ENCODE data around the gene GNA12.

DNA sequence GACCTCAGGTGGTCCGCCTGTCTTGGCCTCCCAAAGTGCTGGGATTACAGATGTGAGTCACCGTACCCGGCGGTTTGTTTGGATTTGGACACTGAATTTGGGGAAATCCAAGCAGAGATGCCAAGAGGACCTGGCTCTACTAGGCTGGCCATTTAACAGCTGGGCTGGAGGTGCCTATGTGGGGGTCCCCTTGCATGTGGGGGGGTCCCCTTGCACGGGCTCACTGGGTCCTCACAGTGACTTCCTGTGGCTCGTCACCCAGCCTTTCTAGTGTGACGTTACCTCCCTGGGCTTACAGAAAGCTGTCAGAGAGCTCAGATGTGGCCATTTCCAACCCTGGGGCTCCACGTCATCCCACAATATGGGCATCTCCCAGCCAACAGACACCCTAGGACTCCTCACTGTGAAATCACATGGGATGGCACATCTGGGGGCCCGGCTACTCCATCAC is 49.3 kb upstream of the GNA12 start:
- TF ChIP-seq SIN3A (IDR thresholded peaks at IDR 0.05; ENCODE audit: borderline replicate concordance, low read depth, low read length) (no peak), ELF1 (IDR thresholded peaks at IDR 0.05) (no peak), TCF12 (IDR thresholded peaks at IDR 0.05) (no peak), FOXM1 (IDR thresholded peaks at IDR 0.05; ENCODE audit: low read depth) (no peak), GABPA (IDR thresholded peaks at IDR 0.05; ENCODE audit: low read depth) (no peak), CHD2 (IDR thresholded peaks at IDR 0.05; ENCODE audit: low read length, partially characterized antibody) (no peak), RAD21 (IDR thresholded peaks at IDR 0.05; ENCODE audit: low read length) (no peak), POLR2AphosphoS5 (IDR thresholded peaks at IDR 0.05; ENCODE audit: low read depth, low read length) (no peak)
- TF ChIP-seq, protein P1, sequence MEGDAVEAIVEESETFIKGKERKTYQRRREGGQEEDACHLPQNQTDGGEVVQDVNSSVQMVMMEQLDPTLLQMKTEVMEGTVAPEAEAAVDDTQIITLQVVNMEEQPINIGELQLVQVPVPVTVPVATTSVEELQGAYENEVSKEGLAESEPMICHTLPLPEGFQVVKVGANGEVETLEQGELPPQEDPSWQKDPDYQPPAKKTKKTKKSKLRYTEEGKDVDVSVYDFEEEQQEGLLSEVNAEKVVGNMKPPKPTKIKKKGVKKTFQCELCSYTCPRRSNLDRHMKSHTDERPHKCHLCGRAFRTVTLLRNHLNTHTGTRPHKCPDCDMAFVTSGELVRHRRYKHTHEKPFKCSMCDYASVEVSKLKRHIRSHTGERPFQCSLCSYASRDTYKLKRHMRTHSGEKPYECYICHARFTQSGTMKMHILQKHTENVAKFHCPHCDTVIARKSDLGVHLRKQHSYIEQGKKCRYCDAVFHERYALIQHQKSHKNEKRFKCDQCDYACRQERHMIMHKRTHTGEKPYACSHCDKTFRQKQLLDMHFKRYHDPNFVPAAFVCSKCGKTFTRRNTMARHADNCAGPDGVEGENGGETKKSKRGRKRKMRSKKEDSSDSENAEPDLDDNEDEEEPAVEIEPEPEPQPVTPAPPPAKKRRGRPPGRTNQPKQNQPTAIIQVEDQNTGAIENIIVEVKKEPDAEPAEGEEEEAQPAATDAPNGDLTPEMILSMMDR (IDR thresholded peaks at IDR 0.05), result no peak
- TF ChIP-seq, protein P2, sequence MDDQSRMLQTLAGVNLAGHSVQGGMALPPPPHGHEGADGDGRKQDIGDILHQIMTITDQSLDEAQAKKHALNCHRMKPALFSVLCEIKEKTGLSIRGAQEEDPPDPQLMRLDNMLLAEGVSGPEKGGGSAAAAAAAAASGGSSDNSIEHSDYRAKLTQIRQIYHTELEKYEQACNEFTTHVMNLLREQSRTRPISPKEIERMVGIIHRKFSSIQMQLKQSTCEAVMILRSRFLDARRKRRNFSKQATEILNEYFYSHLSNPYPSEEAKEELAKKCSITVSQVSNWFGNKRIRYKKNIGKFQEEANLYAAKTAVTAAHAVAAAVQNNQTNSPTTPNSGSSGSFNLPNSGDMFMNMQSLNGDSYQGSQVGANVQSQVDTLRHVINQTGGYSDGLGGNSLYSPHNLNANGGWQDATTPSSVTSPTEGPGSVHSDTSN (IDR thresholded peaks at IDR 0.05), result no peak
